ENCODE data around the gene ZC3H7B.
"Not testable (repeated sequence)": the region's sequence is repeated elsewhere in the genome, so short reads cannot be mapped to it uniquely, and the experiment has no call there.

Gene ZC3H7B

GRCh38 chr22:41381329-41382097 is 80.2 kb downstream of the ZC3H7B start, which contains the start of gene TEF:
TEF (plus strand) TSS chr22:41381942; CDS start chr22:41382045, 103 bp downstream.
- peak; percentile 95 to 98 for DNase-seq (ENCODE audit: low read depth in 2 of 2)

- peak; percentile 27 to 43 for DNase-seq (ENCODE audit: low read depth in 2 of 2)
These were observed 80.8 kb downstream of the ZC3H7B start for GRCh38 chr22:41382098-41382578.

- no peak for DNase-seq (ENCODE audit: low read depth in 2 of 2)
These were observed 81.3 kb downstream of the ZC3H7B start for GRCh38 chr22:41382610-41383009.

GRCh38 chr22:41383085-41383484 is 81.8 kb downstream of the ZC3H7B start:
- DNase-seq (ENCODE audit: low read depth in 2 of 2): no peak

- no peak for DNase-seq (ENCODE audit: low read depth in 2 of 2)
These were observed 82.8 kb downstream of the ZC3H7B start for GRCh38 chr22:41384128-41384527.

- no peak for DNase-seq (ENCODE audit: low read depth in 2 of 2)
These were observed 86.0 kb downstream of the ZC3H7B start for GRCh38 chr22:41387341-41387740.

- DNase-seq (ENCODE audit: low read depth in 2 of 2): no peak
These were observed 92.7 kb downstream of the ZC3H7B start for GRCh38 chr22:41394012-41394356.

GRCh38 chr22:41395531-41396240 is 94.4 kb downstream of the ZC3H7B start:
- no peak for DNase-seq (ENCODE audit: low read depth in 2 of 2)

GRCh38 chr22:41397143-41397811 is 96.0 kb downstream of the ZC3H7B start:
- DNase-seq (ENCODE audit: low read depth in 2 of 2): no peak

GRCh38 chr22:41398921-41399320 is 97.6 kb downstream of the ZC3H7B start:
- no peak for DNase-seq (ENCODE audit: low read depth in 2 of 2)

GRCh38 chr22:41401781-41402648 is 100.7 kb downstream of the ZC3H7B start:
- DNase-seq (ENCODE audit: low read depth in 2 of 2): no peak

GRCh38 chr22:41402851-41403250 is 101.5 kb downstream of the ZC3H7B start:
- DNase-seq (ENCODE audit: low read depth in 2 of 2): not testable (repeated sequence)

- DNase-seq (ENCODE audit: low read depth in 2 of 2): peak; percentile 70 to 77
These were observed 102.4 kb downstream of the ZC3H7B start for GRCh38 chr22:41403532-41404318.

GRCh38 chr22:41405588-41405987 is 104.3 kb downstream of the ZC3H7B start:
- DNase-seq (ENCODE audit: low read depth in 2 of 2): peak; percentile 30 to 36

GRCh38 chr22:41406410-41406809 is 105.1 kb downstream of the ZC3H7B start:
- DNase-seq (ENCODE audit: low read depth in 2 of 2): no peak

GRCh38 chr22:41407433-41407832 is 106.1 kb downstream of the ZC3H7B start:
- DNase-seq (ENCODE audit: low read depth in 2 of 2): no peak

- DNase-seq (ENCODE audit: low read depth in 2 of 2): no peak
These were observed 107.3 kb downstream of the ZC3H7B start for GRCh38 chr22:41408665-41409064.

All from stimulated activated CD8-positive, alpha-beta memory T cell treated with anti-CD3 and anti-CD28 coated beads, Interleukin-2, amount 100 ng/mL, for 48 hours (primary cell).